C4-2B (cell line): ENCODE results near the gene DISP3.

Experiments used
- H3K27ac ChIP-seq: fragments of 450-650 bp; 2 replicates; pipeline ENCODE4 v1.5.1; 2017
- ZFX ChIP-seq: fragments of 450-650 bp; IDR thresholded peaks from 2 replicates; pipeline ENCODE4 v1.6.1; 2017
- TF ChIP-seq, protein P1 (sequence below): fragments of 450-650 bp; conservative IDR thresholded peaks from 2 replicates; pipeline ENCODE4 v1.5.1; 2017; ENCODE audit warnings: mild to moderate bottlenecking

Gene DISP3

DNA sequence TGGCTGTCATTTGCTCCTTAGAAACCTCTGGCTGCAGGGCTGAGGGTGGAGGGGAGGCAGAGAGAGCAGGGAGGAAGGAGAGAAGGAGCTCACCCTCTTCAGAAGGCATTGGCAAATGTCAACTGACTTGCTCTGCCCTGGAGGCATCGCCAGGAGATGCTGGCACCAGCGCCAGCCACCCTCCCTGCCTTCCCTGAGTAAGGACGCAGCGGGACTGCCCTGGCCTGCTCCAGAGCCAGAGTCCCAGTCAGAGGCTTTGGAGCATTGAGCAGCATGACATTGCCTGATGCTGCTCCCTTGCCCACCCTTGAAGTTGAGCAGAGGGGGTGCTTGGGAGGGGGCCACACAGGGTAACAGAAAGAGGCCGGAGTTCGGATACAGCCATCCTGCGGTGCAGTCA lies 62.3 kb downstream of the DISP3 start:
- TF ChIP-seq ZFX, result no peak

GRCh38 chr1:11541956-11542355 lies 63.0 kb downstream of the DISP3 start:
- TF ChIP-seq ZFX, result no peak
- TF ChIP-seq, protein P1, sequence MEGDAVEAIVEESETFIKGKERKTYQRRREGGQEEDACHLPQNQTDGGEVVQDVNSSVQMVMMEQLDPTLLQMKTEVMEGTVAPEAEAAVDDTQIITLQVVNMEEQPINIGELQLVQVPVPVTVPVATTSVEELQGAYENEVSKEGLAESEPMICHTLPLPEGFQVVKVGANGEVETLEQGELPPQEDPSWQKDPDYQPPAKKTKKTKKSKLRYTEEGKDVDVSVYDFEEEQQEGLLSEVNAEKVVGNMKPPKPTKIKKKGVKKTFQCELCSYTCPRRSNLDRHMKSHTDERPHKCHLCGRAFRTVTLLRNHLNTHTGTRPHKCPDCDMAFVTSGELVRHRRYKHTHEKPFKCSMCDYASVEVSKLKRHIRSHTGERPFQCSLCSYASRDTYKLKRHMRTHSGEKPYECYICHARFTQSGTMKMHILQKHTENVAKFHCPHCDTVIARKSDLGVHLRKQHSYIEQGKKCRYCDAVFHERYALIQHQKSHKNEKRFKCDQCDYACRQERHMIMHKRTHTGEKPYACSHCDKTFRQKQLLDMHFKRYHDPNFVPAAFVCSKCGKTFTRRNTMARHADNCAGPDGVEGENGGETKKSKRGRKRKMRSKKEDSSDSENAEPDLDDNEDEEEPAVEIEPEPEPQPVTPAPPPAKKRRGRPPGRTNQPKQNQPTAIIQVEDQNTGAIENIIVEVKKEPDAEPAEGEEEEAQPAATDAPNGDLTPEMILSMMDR, result no peak
- no peak overlapping the region for H3K27ac ChIP-seq

More for the DNA sequence above, 62.3 kb downstream of the DISP3 start:
- no peak overlapping the region for H3K27ac ChIP-seq

DNA sequence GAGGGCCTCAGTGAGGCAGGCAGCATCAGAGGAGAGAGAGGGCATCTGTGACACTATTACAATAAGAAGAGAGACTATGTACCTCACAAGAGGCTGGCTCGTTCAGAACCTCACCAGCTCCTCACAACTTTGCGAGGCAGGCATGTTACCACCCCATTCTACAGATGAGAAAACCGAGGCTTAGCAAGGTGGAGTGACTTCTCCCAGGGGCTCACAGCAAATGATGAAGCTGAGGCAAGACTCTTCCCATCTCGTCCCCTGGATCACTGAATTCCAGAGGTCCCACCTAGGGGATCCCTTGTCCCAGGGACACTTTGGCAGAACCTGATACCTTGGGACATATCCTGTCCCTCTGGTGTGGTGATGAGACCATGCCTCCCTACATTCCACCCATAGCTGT lies 64.4 kb downstream of the DISP3 start:
- no peak overlapping the region for H3K27ac ChIP-seq
- no peak for TF ChIP-seq ZFX
- TF ChIP-seq, protein P1, result no peak

DNA sequence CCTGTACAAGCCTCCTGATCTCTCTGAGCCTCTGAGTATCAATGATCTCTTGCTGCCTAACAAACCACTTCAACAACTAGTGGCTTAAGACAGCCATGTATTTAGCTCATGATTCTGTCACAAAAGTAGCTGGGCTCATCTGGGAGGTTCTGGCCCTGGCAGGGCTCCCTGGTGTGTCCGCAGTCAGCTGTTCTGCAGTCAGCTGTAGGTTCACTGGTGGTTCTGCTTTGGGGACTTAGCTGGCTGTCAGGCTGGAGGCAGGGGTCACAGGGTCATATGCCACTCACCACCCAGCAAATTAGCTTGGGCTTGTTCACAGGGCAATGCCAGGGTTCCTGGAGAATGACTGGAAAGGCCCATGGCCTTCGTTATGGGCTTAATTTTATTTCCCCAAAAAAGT lies 64.8 kb downstream of the DISP3 start:
- TF ChIP-seq ZFX, result no peak
- H3K27ac ChIP-seq, result no peak overlapping the region

DNA sequence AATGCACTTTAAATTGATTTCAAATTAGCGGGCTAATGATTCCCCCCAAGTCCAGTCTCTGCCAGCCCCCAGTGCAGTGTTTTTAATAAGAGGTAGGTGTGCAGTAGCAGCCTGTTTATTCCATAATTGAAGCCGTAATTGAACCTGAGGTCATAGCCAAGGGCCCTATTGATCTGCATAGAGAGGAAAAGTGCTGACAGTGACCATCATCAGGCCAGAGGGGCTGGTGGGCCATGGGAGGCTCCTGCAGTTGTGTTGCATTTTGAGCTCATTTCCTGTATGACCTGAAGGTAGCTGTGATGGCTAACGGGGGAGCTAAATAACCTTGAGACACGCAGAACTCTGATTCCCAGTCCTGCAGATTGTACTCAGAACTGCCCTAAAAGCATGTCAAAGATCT lies 67.5 kb downstream of the DISP3 start:
- TF ChIP-seq, protein P1, result no peak
- TF ChIP-seq ZFX, result no peak
- H3K27ac ChIP-seq, result no peak overlapping the region

GRCh38 chr1:11550664-11551283 lies 71.8 kb downstream of the DISP3 start:
- TF ChIP-seq, protein P1, result no peak
- no peak for TF ChIP-seq ZFX
- no peak overlapping the region for H3K27ac ChIP-seq

DNA sequence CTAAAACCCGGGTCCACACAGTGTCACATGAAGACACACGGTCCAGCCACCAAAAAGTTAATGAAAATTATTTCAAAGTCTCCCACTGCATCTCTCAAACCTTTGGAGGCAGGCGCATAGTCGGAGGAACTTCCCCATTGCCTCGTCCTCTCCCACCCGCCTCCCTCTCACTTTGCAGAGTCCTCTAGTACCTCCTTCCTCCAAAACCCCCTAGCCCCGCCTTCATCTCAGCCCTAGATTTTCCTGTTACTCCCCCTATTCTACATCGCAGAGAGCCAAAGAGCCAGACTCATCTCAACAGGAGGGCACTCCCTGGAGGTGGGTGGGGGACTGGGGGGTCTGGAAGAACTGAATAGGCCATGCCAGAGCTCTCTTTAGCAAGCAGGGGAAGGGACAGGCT lies 79.3 kb downstream of the DISP3 start:
- no peak for TF ChIP-seq ZFX
- TF ChIP-seq, protein P1, result no peak

GRCh38 chr1:11558871-11559590 lies 80.1 kb downstream of the DISP3 start:
- no peak overlapping the region for H3K27ac ChIP-seq
- TF ChIP-seq, protein P1, result no peak
- TF ChIP-seq ZFX, result no peak

More for the DNA sequence above, 79.3 kb downstream of the DISP3 start:
- no peak overlapping the region for H3K27ac ChIP-seq
